Neural cell (in vitro differentiated cells): ENCODE data around the gene DNAJB12. TPM values are rescaled to one million over a fixed set of nuclear protein-coding genes. Genes with fewer than 3 reads are reported as not detected.
A peak's percentile ranks its signal among the peaks of the same experiment; 100 is the strongest.

Experiments used
- H2AFZ ChIP-seq: fragments of 200-600, 300-800 bp; sonication (generic), shearing (Covaris generic); 2 replicates; pipeline ENCODE4 v1.6.0; 2014; ENCODE audit warnings: low read depth, mild to moderate bottlenecking, antibody characterized with exemption, low read length, moderate library complexity
- H3F3A ChIP-seq: fragments of 200-600 bp; shearing (Covaris generic); 2 replicates; pipeline ENCODE4 v1.6.1; 2016; ENCODE audit warnings: mild to moderate bottlenecking, moderate library complexity, mixed read lengths, antibody characterized with exemption, low read length; ENCODE audit not compliant: insufficient read depth, poor library complexity, severe bottlenecking
- H3K27ac ChIP-seq: fragments of 200-600, 300-800 bp; sonication (generic), shearing (Covaris generic); 2 replicates; pipeline ENCODE4 v1.5.1; 2014; ENCODE audit warnings: mild to moderate bottlenecking, low read length, moderate library complexity
- H3K27me3 ChIP-seq: fragments of 300-800, 200-600 bp; sonication (generic), shearing (Covaris generic); 2 replicates; pipeline ENCODE4 v1.6.0; 2014; ENCODE audit warnings: mild to moderate bottlenecking, low read depth, low read length, moderate library complexity; ENCODE audit not compliant: insufficient read depth
- H3K36me3 ChIP-seq: fragments of 300-800, 200-600 bp; sonication (generic), shearing (Covaris generic); 2 replicates; pipeline ENCODE4 v1.5.1; 2014; ENCODE audit warnings: mild to moderate bottlenecking, antibody characterized with exemption, low read length, moderate library complexity; ENCODE audit not compliant: insufficient read depth
- H3K4me2 ChIP-seq: fragments of 300-800, 200-600 bp; sonication (generic), shearing (Covaris generic); 2 replicates; pipeline ENCODE4 v1.6.0; 2014; ENCODE audit warnings: mild to moderate bottlenecking, low read length
- H3K4me3 ChIP-seq: fragments of 300-800, 200-600 bp; sonication (generic), shearing (Covaris generic); 2 replicates; pipeline ENCODE4 v1.5.1; 2014; ENCODE audit warnings: mild to moderate bottlenecking, low read length, moderate library complexity
- H3K79me2 ChIP-seq: fragments of 200-600 bp; shearing (Covaris generic); replicated peaks from 2 replicates; pipeline ENCODE4 v1.6.0; 2014; ENCODE audit warnings: mild to moderate bottlenecking, low read length, moderate library complexity; ENCODE audit not compliant: insufficient read depth
- H3K9ac ChIP-seq: fragments of 300-800, 200-600 bp; sonication (generic), shearing (Covaris generic); 2 replicates; pipeline ENCODE4 v1.6.1; 2016; ENCODE audit warnings: mild to moderate bottlenecking, low read length, mixed read lengths
- H3K9me2 ChIP-seq: fragments of 200-600 bp; shearing (Covaris generic); 2 replicates; pipeline ENCODE4 v1.6.1; 2016; ENCODE audit warnings: mild to moderate bottlenecking, low read length, mixed read lengths; ENCODE audit not compliant: insufficient read depth
- H3K9me3 ChIP-seq: fragments of 200-600, 300-800 bp; sonication (generic), shearing (Covaris generic); 2 replicates; pipeline ENCODE4 v1.6.1; 2016; ENCODE audit warnings: mild to moderate bottlenecking, mixed run types, low read length, moderate library complexity, mixed read lengths
- H4K20me1 ChIP-seq: fragments of 200-600 bp; shearing (Covaris generic); 2 replicates; pipeline ENCODE4 v1.6.1; 2016; ENCODE audit warnings: mild to moderate bottlenecking, mixed run types; ENCODE audit not compliant: insufficient read depth
- EP300 ChIP-seq: fragments of 450-650 bp; conservative IDR thresholded peaks from 2 replicates; pipeline ENCODE4 v1.6.1; 2014; ENCODE audit warnings: antibody characterized with exemption, mild to moderate bottlenecking, moderate library complexity; ENCODE audit not compliant: poor library complexity, severe bottlenecking
- EZH2 ChIP-seq: fragments of 200-600, 300-800 bp; shearing (Covaris generic), sonication (generic); IDR thresholded peaks from 2 replicates; pipeline ENCODE4 v1.6.1; 2014; ENCODE audit warnings: antibody characterized with exemption, low read length, borderline replicate concordance, mild to moderate bottlenecking; ENCODE audit not compliant: insufficient read depth, poor library complexity, severe bottlenecking
- MXI1 ChIP-seq: fragments of 450-650 bp; conservative IDR thresholded peaks from 2 replicates; pipeline ENCODE4 v1.6.1; 2014; ENCODE audit warnings: antibody characterized with exemption, mild to moderate bottlenecking; ENCODE audit not compliant: poor library complexity, severe bottlenecking
- POLR2AphosphoS5 ChIP-seq: IDR thresholded peaks from 2 replicates; pipeline ENCODE4 v1.6.1; 2012
- RAD21 ChIP-seq: fragments of 450-650 bp; conservative IDR thresholded peaks from 2 replicates; pipeline ENCODE4 v1.6.1; 2014; ENCODE audit warnings: antibody characterized with exemption, mild to moderate bottlenecking, moderate library complexity
- SMC3 ChIP-seq: fragments of 450-650 bp; conservative IDR thresholded peaks from 2 replicates; pipeline ENCODE4 v1.6.1; 2014; ENCODE audit warnings: antibody characterized with exemption, mild to moderate bottlenecking, moderate library complexity; ENCODE audit not compliant: poor library complexity
- TAF1 ChIP-seq: IDR thresholded peaks from 2 replicates; pipeline ENCODE4 v1.6.1; 2012; ENCODE audit warnings: low read depth
- polyA plus RNA-seq: library from polyadenylated mRNA; depleted of rRNA; stranded (reverse); fragments of >200 nt; gene quantifications from 2 replicates; pipeline ENCODE4 v1.2.3, GENCODE V29; 2014
- TF ChIP-seq, protein P1 (sequence below): IDR thresholded peaks from 2 replicates; pipeline ENCODE4 v1.6.1; 2012; ENCODE audit warnings: borderline replicate concordance

Gene DNAJB12
- polyA plus RNA-seq, 1 donor from 2014 or later, result 24.5 TPM

GRCh38 chr10:72303424-72304128 lies 51.1 kb downstream of the DNAJB12 start:
- H3K79me2 ChIP-seq, result no peaks in the 10 kb centered on the region
- H3K9ac ChIP-seq, result no peak overlapping the region
- no peak overlapping the region for H2AFZ ChIP-seq
- no peaks in the 10 kb centered on the region for H3F3A ChIP-seq
- no peaks in the 10 kb centered on the region for H3K27me3 ChIP-seq
- H4K20me1 ChIP-seq, result no peaks in the 10 kb centered on the region
- TF ChIP-seq EP300, result no peak
- TF ChIP-seq, protein P1, sequence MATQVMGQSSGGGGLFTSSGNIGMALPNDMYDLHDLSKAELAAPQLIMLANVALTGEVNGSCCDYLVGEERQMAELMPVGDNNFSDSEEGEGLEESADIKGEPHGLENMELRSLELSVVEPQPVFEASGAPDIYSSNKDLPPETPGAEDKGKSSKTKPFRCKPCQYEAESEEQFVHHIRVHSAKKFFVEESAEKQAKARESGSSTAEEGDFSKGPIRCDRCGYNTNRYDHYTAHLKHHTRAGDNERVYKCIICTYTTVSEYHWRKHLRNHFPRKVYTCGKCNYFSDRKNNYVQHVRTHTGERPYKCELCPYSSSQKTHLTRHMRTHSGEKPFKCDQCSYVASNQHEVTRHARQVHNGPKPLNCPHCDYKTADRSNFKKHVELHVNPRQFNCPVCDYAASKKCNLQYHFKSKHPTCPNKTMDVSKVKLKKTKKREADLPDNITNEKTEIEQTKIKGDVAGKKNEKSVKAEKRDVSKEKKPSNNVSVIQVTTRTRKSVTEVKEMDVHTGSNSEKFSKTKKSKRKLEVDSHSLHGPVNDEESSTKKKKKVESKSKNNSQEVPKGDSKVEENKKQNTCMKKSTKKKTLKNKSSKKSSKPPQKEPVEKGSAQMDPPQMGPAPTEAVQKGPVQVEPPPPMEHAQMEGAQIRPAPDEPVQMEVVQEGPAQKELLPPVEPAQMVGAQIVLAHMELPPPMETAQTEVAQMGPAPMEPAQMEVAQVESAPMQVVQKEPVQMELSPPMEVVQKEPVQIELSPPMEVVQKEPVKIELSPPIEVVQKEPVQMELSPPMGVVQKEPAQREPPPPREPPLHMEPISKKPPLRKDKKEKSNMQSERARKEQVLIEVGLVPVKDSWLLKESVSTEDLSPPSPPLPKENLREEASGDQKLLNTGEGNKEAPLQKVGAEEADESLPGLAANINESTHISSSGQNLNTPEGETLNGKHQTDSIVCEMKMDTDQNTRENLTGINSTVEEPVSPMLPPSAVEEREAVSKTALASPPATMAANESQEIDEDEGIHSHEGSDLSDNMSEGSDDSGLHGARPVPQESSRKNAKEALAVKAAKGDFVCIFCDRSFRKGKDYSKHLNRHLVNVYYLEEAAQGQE, result no peak
- TF ChIP-seq SMC3, result no peak
- no peak for TF ChIP-seq MXI1
- TF ChIP-seq TAF1, result no peak
- H3K36me3 ChIP-seq, result no peaks in the 10 kb centered on the region
- H3K4me3 ChIP-seq, result no peak overlapping the region
- H3K9me3 ChIP-seq, result no peaks in the 10 kb centered on the region
- H3K4me2 ChIP-seq, result no peak overlapping the region
- no peaks in the 10 kb centered on the region for H3K9me2 ChIP-seq
- H3K27ac ChIP-seq, result no peak overlapping the region

GRCh38 chr10:72298592-72299519 lies 55.9 kb downstream of the DNAJB12 start:
- H3F3A ChIP-seq, result no peaks in the 10 kb centered on the region
- H4K20me1 ChIP-seq, result no peaks in the 10 kb centered on the region
- H3K79me2 ChIP-seq, result no peaks in the 10 kb centered on the region
- peak overlapping the region; percentile 61 for H3K27ac ChIP-seq
- no peaks in the 10 kb centered on the region for H3K9me2 ChIP-seq
- H2AFZ ChIP-seq, result peak overlapping the region; percentile 65
- no peaks in the 10 kb centered on the region for H3K27me3 ChIP-seq
- no peak overlapping the region for H3K4me2 ChIP-seq
- no peaks in the 10 kb centered on the region for H3K9me3 ChIP-seq
- peak overlapping the region; percentile 78 for H3K4me3 ChIP-seq
- no peaks in the 10 kb centered on the region for H3K36me3 ChIP-seq
- H3K9ac ChIP-seq, result peak overlapping the region; percentile 59
- no peak for TF ChIP-seq SMC3
- TF ChIP-seq TAF1, result no peak

- Histone ChIP-seq H3K9me3 (no peaks in the 10 kb centered on the region), H3K36me3 (no peaks in the 10 kb centered on the region), H3F3A (no peaks in the 10 kb centered on the region), H3K4me3 (peak overlapping the region; percentile 78), H3K27me3 (no peaks in the 10 kb centered on the region), H3K9ac (peak overlapping the region; percentile 81), H3K79me2 (no peaks in the 10 kb centered on the region), H3K4me2 (peak overlapping the region; percentile 76), H3K27ac (peak overlapping the region; percentile 61), H4K20me1 (no peaks in the 10 kb centered on the region), H2AFZ (peak overlapping the region; percentile 83), H3K9me2 (no peaks in the 10 kb centered on the region)
- TF ChIP-seq TAF1 (no peak), POLR2AphosphoS5 (peak; percentile 90), SMC3 (peak; percentile 54), RAD21 (peak; percentile 49), MXI1 (peak; percentile 70), EZH2 (no peak), EP300 (no peak)
- TF ChIP-seq, protein P1, result no peak
These were observed 56.7 kb downstream of the DNAJB12 start for GRCh38 chr10:72297805-72298591.
